Fibroblast of the aortic adventitia (primary cell): ENCODE data around the gene COA8. TPM values are rescaled to one million over a fixed set of nuclear protein-coding genes. Genes with fewer than 3 reads are reported as not detected.

ENCODE experiments used
- DNase-seq: peaks from one replicate; pipeline ENCODE4 v3.0.0-alpha.2; 2010; ENCODE audit warnings: low read depth
- H3K4me3 ChIP-seq: 2 replicates; pipeline ENCODE4 v1.5.1; 2011; ENCODE audit warnings: low read depth, mild to moderate bottlenecking, control low read depth, low read length, moderate library complexity
- CTCF ChIP-seq: IDR thresholded peaks from 2 replicates; pipeline ENCODE4 v1.5.1; 2011; ENCODE audit warnings: mild to moderate bottlenecking, low read length, control low read depth, inconsistent platforms; ENCODE audit not compliant: insufficient read depth
- total RNA-seq: library from RNA; depleted of rRNA; stranded (reverse); fragments of >200 nt; gene quantifications from 2 replicates; pipeline ENCODE4 v1.2.3, GENCODE V29; 2012; ENCODE audit warnings: low replicate concordance

Gene COA8
- total RNA-seq, 1 donor: 23.6 TPM

DNA sequence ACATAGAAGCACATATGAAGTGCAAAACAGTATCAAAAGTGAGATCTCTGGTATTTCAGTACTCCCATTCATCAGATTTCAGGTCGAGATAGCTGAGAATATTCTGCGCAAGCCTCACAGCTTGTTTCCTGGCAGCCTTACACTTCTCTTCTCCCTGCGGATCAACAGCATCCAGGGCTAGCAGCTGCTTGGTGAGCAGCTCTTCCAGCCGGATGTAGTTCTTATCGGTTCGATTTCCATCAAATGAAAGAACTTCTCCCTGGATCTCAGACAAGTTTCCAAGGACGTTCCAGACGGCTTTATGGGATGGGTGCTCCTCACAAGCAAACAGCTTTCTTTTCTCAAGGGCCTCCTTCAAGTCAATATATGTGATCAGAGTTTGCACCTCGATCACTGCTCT, 3.0 kb upstream of the COA8 start:
- H3K4me3 ChIP-seq: no peak overlapping the region
- DNase-seq: no peak
- TF ChIP-seq CTCF: no peak

- H3K4me3 ChIP-seq: peak overlapping the region; percentile 63
- no peak for DNase-seq
- TF ChIP-seq CTCF: no peak
These were observed 2.1 kb upstream of the COA8 start for GRCh38 chr14:103560691-103561090.

DNA sequence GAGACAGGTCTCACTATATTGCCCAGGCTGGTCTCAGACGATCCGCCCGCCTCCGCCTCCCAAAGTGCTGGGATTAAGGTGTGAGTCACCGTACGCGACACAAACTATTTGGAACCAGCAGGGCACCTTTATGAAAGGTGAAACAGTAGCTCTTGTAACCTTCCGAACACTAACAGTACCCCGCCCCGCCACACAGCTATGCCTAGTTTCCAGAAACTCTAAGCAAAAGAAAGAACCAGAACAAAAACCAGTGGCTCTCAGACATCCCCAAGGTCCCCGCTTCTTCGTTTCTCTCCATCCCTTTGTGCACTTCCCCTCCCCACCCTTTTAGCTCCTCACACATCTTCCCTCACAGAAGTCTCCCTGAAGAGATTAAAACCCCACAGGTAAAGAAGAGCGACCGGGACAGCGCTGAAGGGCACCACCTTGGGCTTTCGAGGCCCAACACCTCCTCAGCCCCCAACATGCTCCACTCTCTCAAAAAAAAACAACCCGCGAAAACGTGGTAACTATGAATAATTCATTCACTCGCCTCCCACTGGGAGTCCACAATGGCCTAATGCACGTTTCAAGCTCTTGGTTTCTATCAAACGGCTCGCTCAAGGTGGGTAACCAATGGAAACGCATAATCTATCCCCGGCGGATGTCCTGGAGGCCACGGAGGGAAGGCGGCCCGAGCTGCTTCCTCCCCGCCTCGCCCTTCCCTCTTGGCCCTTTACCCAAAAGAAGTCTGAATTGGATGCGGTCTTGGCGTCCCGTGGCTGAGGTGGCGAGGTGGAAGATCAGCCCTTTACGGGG, 1.2 kb upstream of the COA8 start:
- peak overlapping the region; percentile 63 for H3K4me3 ChIP-seq
- DNase-seq: peak; percentile 56
- no peak for TF ChIP-seq CTCF

DNA sequence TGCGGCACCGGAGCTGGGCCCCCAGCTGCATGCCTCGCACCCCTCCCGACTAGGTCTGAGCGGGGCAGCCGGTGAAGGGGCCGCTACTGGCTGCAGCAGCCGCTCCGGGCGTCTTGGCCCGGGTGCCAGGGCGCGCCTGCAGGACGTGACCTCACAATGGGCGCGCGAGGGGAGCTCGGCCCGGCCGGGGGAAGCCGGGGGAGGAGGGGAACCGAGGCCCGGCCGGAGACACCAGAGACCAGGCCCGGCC, 656 bp upstream of the COA8 start:
- TF ChIP-seq CTCF: no peak
- peak overlapping the region; percentile 63 for H3K4me3 ChIP-seq
- peak; percentile 45 for DNase-seq

- no peak for DNase-seq
- TF ChIP-seq CTCF: no peak
These were observed 463 bp downstream of the COA8 start for GRCh38 chr14:103563226-103563620.

DNA sequence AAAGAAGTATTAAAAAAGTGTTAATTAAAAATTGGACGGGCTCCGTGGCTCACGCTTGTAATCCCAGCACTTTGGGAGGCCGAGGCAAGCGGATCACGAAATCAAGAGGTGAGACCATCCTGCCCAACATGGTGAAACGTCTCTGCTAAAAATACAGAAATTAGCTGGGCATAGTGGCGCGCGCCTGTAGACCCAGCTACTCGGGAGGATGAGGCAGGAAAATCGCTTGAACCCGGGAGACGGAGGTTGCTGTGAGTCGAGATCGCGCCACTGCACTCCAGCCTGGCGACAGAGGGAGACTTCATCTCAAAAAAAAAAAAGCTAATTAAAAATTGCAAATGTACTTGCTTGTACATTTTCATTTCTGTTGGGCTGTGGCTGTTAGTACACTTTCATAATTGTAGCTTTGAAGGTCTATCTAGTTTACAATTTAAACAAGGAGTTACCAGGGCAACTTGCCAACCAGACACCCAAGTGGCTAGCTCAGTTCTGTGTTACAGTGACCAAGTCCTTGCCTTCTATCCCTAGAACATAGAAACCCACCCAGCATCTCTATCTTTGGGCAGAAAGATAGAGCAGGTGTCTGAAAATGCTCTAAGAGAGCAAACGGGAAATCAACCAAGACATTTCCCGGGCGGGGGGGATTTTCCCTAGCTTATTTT, 1.2 kb downstream of the COA8 start:
- TF ChIP-seq CTCF: no peak
- H3K4me3 ChIP-seq: peak overlapping the region; percentile 63
- no peak for DNase-seq

More at GRCh38 chr14:103563226-103563620, 463 bp downstream of the COA8 start:
- peak overlapping the region; percentile 63 for H3K4me3 ChIP-seq
